CD4-positive, alpha-beta T cell treated with Interleukin-15 for 1 hour (primary cell): ENCODE data around the gene FAM180B.
"Not testable (repeated sequence)": the region's sequence is repeated elsewhere in the genome, so short reads cannot be mapped to it uniquely, and the experiment has no call there.

Experiments
- DNase-seq: peaks from one replicate; pipeline ENCODE4 v3.0.0-alpha.2; 2020

Gene FAM180B

GRCh38 chr11:47595967-47596366 lies 9.5 kb downstream of the FAM180B start:
- DNase-seq = no peak

- DNase-seq = no peak
Measured at GRCh38 chr11:47599902-47600301, 13.4 kb downstream of the FAM180B start.

GRCh38 chr11:47603295-47603694 lies 16.8 kb downstream of the FAM180B start:
- no peak for DNase-seq

GRCh38 chr11:47605921-47606320 lies 19.4 kb downstream of the FAM180B start:
- DNase-seq = no peak

GRCh38 chr11:47606731-47607130 lies 20.3 kb downstream of the FAM180B start:
- DNase-seq = no peak

- DNase-seq = no peak
Measured at GRCh38 chr11:47607380-47607779, 20.9 kb downstream of the FAM180B start.

GRCh38 chr11:47609675-47610074 lies 23.2 kb downstream of the FAM180B start:
- no peak for DNase-seq

- no peak for DNase-seq
Measured at GRCh38 chr11:47611348-47611794, 24.9 kb downstream of the FAM180B start.

GRCh38 chr11:47615249-47615648 lies 28.8 kb downstream of the FAM180B start:
- no peak for DNase-seq

- DNase-seq = no peak
Measured at GRCh38 chr11:47616726-47617416, 30.4 kb downstream of the FAM180B start.

- DNase-seq = no peak
Measured at GRCh38 chr11:47617417-47617809, 30.9 kb downstream of the FAM180B start.

- DNase-seq = no peak
Measured at GRCh38 chr11:47620836-47621378, 34.4 kb downstream of the FAM180B start.

- DNase-seq = no peak
Measured at GRCh38 chr11:47626234-47626633, 39.8 kb downstream of the FAM180B start.

GRCh38 chr11:47628026-47628425 lies 41.5 kb downstream of the FAM180B start:
- no peak for DNase-seq

- no peak for DNase-seq
Measured at GRCh38 chr11:47631473-47631872, 45.0 kb downstream of the FAM180B start.

- not testable (repeated sequence) for DNase-seq
Measured at GRCh38 chr11:47636331-47636730, 49.9 kb downstream of the FAM180B start.
